H9 (cell line): ENCODE data around the gene HECW1. TPM values are rescaled to one million over a fixed set of nuclear protein-coding genes. Genes with fewer than 3 reads are reported as not detected.
A peak's percentile ranks its signal among the peaks of the same experiment; 100 is the strongest.

Experiments used
- DNase-seq: peaks from one replicate; pipeline ENCODE4 v3.0.0-alpha.2; 2017
- H2AFZ ChIP-seq: one replicate; pipeline ENCODE4 v1.6.1; 2013; ENCODE audit warnings: mild to moderate bottlenecking, low read length, control low read depth, moderate library complexity
- H2AK5ac ChIP-seq: 2 replicates; pipeline ENCODE4 v1.6.1; 2013; ENCODE audit warnings: low read length, control low read depth, mixed read lengths; ENCODE audit not compliant: insufficient read length
- H2BK120ac ChIP-seq: one replicate; pipeline ENCODE4 v1.6.1; 2013; ENCODE audit warnings: low read depth, mild to moderate bottlenecking, low read length, control low read depth, inconsistent platforms; ENCODE audit not compliant: poor library complexity, severe bottlenecking
- H2BK12ac ChIP-seq: 2 replicates; pipeline ENCODE4 v1.6.1; 2013; ENCODE audit warnings: low read length, control low read depth, mixed read lengths, low read depth; ENCODE audit not compliant: insufficient read length
- H2BK15ac ChIP-seq: 2 replicates; pipeline ENCODE4 v1.6.1; 2013; ENCODE audit warnings: low read depth, low read length, control low read depth
- H2BK20ac ChIP-seq: one replicate; pipeline ENCODE4 v1.6.1; 2013; ENCODE audit warnings: low read depth, mild to moderate bottlenecking, low read length, control low read depth, inconsistent platforms; ENCODE audit not compliant: poor library complexity, severe bottlenecking
- H2BK5ac ChIP-seq: 2 replicates; pipeline ENCODE4 v1.6.1; 2013; ENCODE audit warnings: low read length, control low read depth, mixed read lengths; ENCODE audit not compliant: insufficient read length
- H3K14ac ChIP-seq: 2 replicates; pipeline ENCODE4 v1.6.1; 2013; ENCODE audit warnings: low read length, control low read depth; ENCODE audit not compliant: insufficient read depth
- H3K18ac ChIP-seq: 2 replicates; pipeline ENCODE4 v1.6.1; 2013; ENCODE audit warnings: low read depth, mild to moderate bottlenecking, mixed read lengths, low read length, control low read depth; ENCODE audit not compliant: insufficient read length
- H3K23ac ChIP-seq: 2 replicates; pipeline ENCODE4 v1.6.1; 2013; ENCODE audit warnings: low read length, control low read depth, mixed read lengths, low read depth; ENCODE audit not compliant: insufficient read length
- H3K23me2 ChIP-seq: 2 replicates; pipeline ENCODE4 v1.6.1; 2013; ENCODE audit warnings: low read depth, mild to moderate bottlenecking, mixed read lengths, low read length, control low read depth; ENCODE audit not compliant: insufficient read length, poor library complexity, severe bottlenecking
- H3K27ac ChIP-seq: 2 replicates; pipeline ENCODE4 v1.5.1; 2013; ENCODE audit warnings: low read length, control low read depth, mixed read lengths, low read depth; ENCODE audit not compliant: insufficient read length
- H3K27me3 ChIP-seq: 2 replicates; pipeline ENCODE4 v1.6.1; 2013; ENCODE audit warnings: low read length, control low read depth, inconsistent platforms; ENCODE audit not compliant: insufficient read depth
- H3K4ac ChIP-seq: 2 replicates; pipeline ENCODE4 v1.6.1; 2013; ENCODE audit warnings: low read depth, mild to moderate bottlenecking, control low read depth, inconsistent platforms, low read length, moderate library complexity
- H3K4me1 ChIP-seq: 2 replicates; pipeline ENCODE4 v1.6.1; 2013; ENCODE audit warnings: low read length, control low read depth, inconsistent platforms; ENCODE audit not compliant: insufficient read depth
- H3K4me2 ChIP-seq: 2 replicates; pipeline ENCODE4 v1.6.1; 2013; ENCODE audit warnings: low read length, control low read depth, mixed read lengths; ENCODE audit not compliant: insufficient read length, insufficient read depth
- H3K56ac ChIP-seq: 2 replicates; pipeline ENCODE4 v1.6.1; 2013; ENCODE audit warnings: low read depth, mild to moderate bottlenecking, mixed read lengths, low read length, control low read depth; ENCODE audit not compliant: insufficient read length
- H3K79me1 ChIP-seq: 2 replicates; pipeline ENCODE4 v1.6.1; 2013; ENCODE audit warnings: low read depth, mild to moderate bottlenecking, moderate library complexity, low read length, control low read depth, inconsistent platforms; ENCODE audit not compliant: insufficient read depth, poor library complexity, severe bottlenecking
- H3K79me2 ChIP-seq: 2 replicates; pipeline ENCODE4 v1.6.1; 2013; ENCODE audit warnings: low read length, control low read depth, inconsistent platforms; ENCODE audit not compliant: insufficient read depth
- H3K9ac ChIP-seq: 2 replicates; pipeline ENCODE4 v1.6.1; 2013; ENCODE audit warnings: low read length, control low read depth, mixed read lengths; ENCODE audit not compliant: insufficient read length; ENCODE audit errors: extremely low read depth
- H3K9me3 ChIP-seq: one replicate; pipeline ENCODE4 v1.6.1; 2013; ENCODE audit warnings: low read depth, low read length, inconsistent platforms; ENCODE audit not compliant: control insufficient read depth
- H3T11ph ChIP-seq: one replicate; pipeline ENCODE4 v1.6.1; 2013; ENCODE audit warnings: mild to moderate bottlenecking, low read length, control low read depth, inconsistent platforms
- H4K20me1 ChIP-seq: one replicate; pipeline ENCODE4 v1.6.1; 2013; ENCODE audit not compliant: control insufficient read depth, insufficient read length, insufficient read depth
- H4K5ac ChIP-seq: 2 replicates; pipeline ENCODE4 v1.6.1; 2013; ENCODE audit warnings: low read depth, mild to moderate bottlenecking, mixed read lengths, low read length, control low read depth; ENCODE audit not compliant: insufficient read length
- H4K8ac ChIP-seq: replicated peaks from 2 replicates; pipeline ENCODE4 v1.6.1; 2013; ENCODE audit warnings: low read length, control low read depth, mixed read lengths, low read depth; ENCODE audit not compliant: insufficient read length
- H4K91ac ChIP-seq: 2 replicates; pipeline ENCODE4 v1.6.1; 2013; ENCODE audit warnings: low read depth, mild to moderate bottlenecking, moderate library complexity, mixed read lengths, low read length, control low read depth; ENCODE audit not compliant: insufficient read length
- H3K27ac Mint-ChIP-seq, 3 experiments: 2 replicates in 2 of 3; 3 replicates in 1 of 3; pipeline ENCODE4 v1.8.0; 2020 to 2021; ENCODE audit warnings: mixed read lengths in 3 of 3, mild to moderate bottlenecking in 1 of 3, moderate library complexity in 1 of 3
- H3K27me3 Mint-ChIP-seq: 2 replicates; pipeline ENCODE4 v1.8.0; 2021; ENCODE audit warnings: low read depth, mild to moderate bottlenecking, moderate library complexity, mixed read lengths
- H3K36me3 Mint-ChIP-seq, 3 experiments: 2 replicates in 2 of 3; 3 replicates in 1 of 3; pipeline ENCODE4 v1.8.0; 2020 to 2021; ENCODE audit warnings: low read depth in 3 of 3, mixed read lengths in 3 of 3; ENCODE audit not compliant: insufficient read depth in 1 of 3
- H3K4me1 Mint-ChIP-seq, 2 experiments: 2 replicates each; pipeline ENCODE4 v1.8.0; 2020; ENCODE audit warnings: mixed read lengths in 2 of 2
- H3K4me3 Mint-ChIP-seq, 2 experiments: 2 replicates in 1 of 2; 3 replicates in 1 of 2; pipeline ENCODE4 v1.8.0; 2020 to 2021; ENCODE audit warnings: mild to moderate bottlenecking in 2 of 2, mixed read lengths in 2 of 2, moderate library complexity in 1 of 2
- H3K9me3 Mint-ChIP-seq, 2 experiments: 2 replicates in 1 of 2; 3 replicates in 1 of 2; pipeline ENCODE4 v1.8.0; 2020; ENCODE audit warnings: mild to moderate bottlenecking in 2 of 2, mixed read lengths in 2 of 2, moderate library complexity in 1 of 2
- WGBS: extraction: QIAGEN DNeasy Blood & Tissue Kit; methylation state at CpG from one replicate; pipeline ENCODE4 v1.1.7; 2013; ENCODE audit warnings: missing lambda C conversion rate, low lambda C conversion rate, mixed read lengths; ENCODE audit not compliant: insufficient read length; ENCODE audit errors: extremely low coverage; 5-methylcytosine and 5-hydroxymethylcytosine counted together
- total RNA-seq: library from RNA; stranded (reverse); gene quantifications from 2 replicates; pipeline ENCODE4 v1.2.1, GENCODE V29; 2021
- TF ChIP-seq, protein P1 (sequence below): fragments of 200-600 bp; sonication (generic); conservative IDR thresholded peaks from 3 replicates; pipeline ENCODE4 v1.8.0; 2021; ENCODE audit warnings: antibody characterized with exemption, mild to moderate bottlenecking

Gene HECW1
- total RNA-seq, 1 experiment from 2014 or later, result 5.0 TPM

DNA sequence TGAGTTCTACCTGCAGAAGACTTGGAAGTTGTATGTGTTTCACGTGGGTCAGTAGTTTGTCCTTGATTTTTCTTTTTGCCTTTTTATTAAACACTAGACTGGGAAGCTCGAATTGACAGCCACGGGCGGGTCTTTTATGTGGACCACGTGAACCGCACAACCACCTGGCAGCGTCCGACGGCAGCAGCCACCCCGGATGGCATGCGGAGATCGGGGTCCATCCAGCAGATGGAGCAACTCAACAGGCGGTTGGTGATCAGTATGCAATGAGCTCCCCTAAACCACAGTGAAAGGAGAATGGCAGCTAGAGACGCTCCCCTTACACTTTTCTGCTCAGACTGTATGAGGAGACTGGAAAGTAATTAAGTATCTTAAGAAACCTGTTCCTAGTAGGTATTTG lies 343.8 kb downstream of the HECW1 start:
- Histone ChIP-seq H2BK12ac (no peak overlapping the region), H4K91ac (no peak overlapping the region), H3K9me3 (no peaks in the 10 kb centered on the region), H2BK20ac (no peak overlapping the region), H4K20me1 (no peaks in the 10 kb centered on the region), H3K9ac (no peak overlapping the region), H3K23me2 (no peaks in the 10 kb centered on the region), H3K4me2 (no peak overlapping the region), H2BK5ac (no peak overlapping the region), H2BK15ac (no peak overlapping the region), H3K4me1 (peaks cover 2% of the 10 kb centered on the region; the same call in 1 of the 2 replicates), H3K4ac (no peak overlapping the region), H3T11ph (no peak overlapping the region), H3K56ac (no peak overlapping the region), H3K27me3 (no peaks in the 10 kb centered on the region), H3K23ac (no peak overlapping the region), H2AFZ (no peak overlapping the region), H2AK5ac (no peak overlapping the region), H3K18ac (no peak overlapping the region), H3K79me2 (no peaks in the 10 kb centered on the region), H3K14ac (no peak overlapping the region), H3K79me1 (no peaks in the 10 kb centered on the region), H3K27ac (no peak overlapping the region), H4K8ac (no peak overlapping the region), H4K5ac (no peak overlapping the region), H2BK120ac (no peak overlapping the region)
- Mint-ChIP-seq H3K27ac (no peak overlapping the region), H3K9me3 (no peaks in the 10 kb centered on the region; a peak in 1 of 5 replicates), H3K27me3 (no peaks in the 10 kb centered on the region), H3K4me3 (no peak overlapping the region; a peak in 1 of 5 replicates), H3K36me3 (peaks cover 0 to 5% (median 0%) of the 10 kb centered on the region in 3 experiments; a peak in 2 of 7 replicates), H3K4me1 (peaks cover 14 to 15% of the 10 kb centered on the region in 2 experiments)
- TF ChIP-seq, protein P1, sequence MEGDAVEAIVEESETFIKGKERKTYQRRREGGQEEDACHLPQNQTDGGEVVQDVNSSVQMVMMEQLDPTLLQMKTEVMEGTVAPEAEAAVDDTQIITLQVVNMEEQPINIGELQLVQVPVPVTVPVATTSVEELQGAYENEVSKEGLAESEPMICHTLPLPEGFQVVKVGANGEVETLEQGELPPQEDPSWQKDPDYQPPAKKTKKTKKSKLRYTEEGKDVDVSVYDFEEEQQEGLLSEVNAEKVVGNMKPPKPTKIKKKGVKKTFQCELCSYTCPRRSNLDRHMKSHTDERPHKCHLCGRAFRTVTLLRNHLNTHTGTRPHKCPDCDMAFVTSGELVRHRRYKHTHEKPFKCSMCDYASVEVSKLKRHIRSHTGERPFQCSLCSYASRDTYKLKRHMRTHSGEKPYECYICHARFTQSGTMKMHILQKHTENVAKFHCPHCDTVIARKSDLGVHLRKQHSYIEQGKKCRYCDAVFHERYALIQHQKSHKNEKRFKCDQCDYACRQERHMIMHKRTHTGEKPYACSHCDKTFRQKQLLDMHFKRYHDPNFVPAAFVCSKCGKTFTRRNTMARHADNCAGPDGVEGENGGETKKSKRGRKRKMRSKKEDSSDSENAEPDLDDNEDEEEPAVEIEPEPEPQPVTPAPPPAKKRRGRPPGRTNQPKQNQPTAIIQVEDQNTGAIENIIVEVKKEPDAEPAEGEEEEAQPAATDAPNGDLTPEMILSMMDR, result peak; percentile 41
- no peak for DNase-seq
- WGBS, result no CpG with 5 or more reads among the region's 14 CpGs
